IMR-90 (cell line): ENCODE results near the gene CTR9. TPM values are rescaled to one million over a fixed set of nuclear protein-coding genes. Genes with fewer than 3 reads are reported as not detected.

Source experiments
- ATAC-seq: fragments of 200-7000 bp; cut with Tn5 transposase; 2 replicates; pipeline ENCODE4 v1.9.1; 2020; ENCODE audit warnings: low read depth, mild to moderate bottlenecking, moderate library complexity
- BruUV-seq: library from RNA; stranded (reverse); fragments of 400-500 nt; replicated peaks from 2 replicates; lab custom pipeline; 2021; lab: Mats Ljungman, UMichigan
- CTCF ChIA-PET: fragments of 300-600 bp; formaldehyde crosslinking; extraction: SDS; loops from one replicate; lab custom pipeline; 2021; ENCODE audit warnings: antibody characterized with exemption; lab: Yijun Ruan, JAX
- POLR2A ChIA-PET: fragments of 300-600 bp; sonication (Branson Sonifier 250); formaldehyde crosslinking; loops from one replicate; lab custom pipeline; 2022; ENCODE audit warnings: antibody characterized with exemption; ENCODE audit not compliant: unreplicated experiment; lab: Charles Lee
- DNase-seq: peaks from one replicate; pipeline ENCODE4 v3.0.0; 2013
- H2AFZ ChIP-seq: replicated peaks from 2 replicates; pipeline ENCODE3; 2013; ENCODE audit warnings: low read length, mild to moderate bottlenecking; ENCODE audit not compliant: poor library complexity
- H2AK5ac ChIP-seq: 2 replicates; pipeline ENCODE4 v1.6.1; 2013; ENCODE audit warnings: low read depth, low read length, inconsistent platforms
- H2AK9ac ChIP-seq: replicated peaks from 2 replicates; pipeline ENCODE3; 2013; ENCODE audit warnings: mild to moderate bottlenecking, low read depth, low read length, moderate library complexity; ENCODE audit not compliant: poor library complexity
- H2BK120ac ChIP-seq: 2 replicates; pipeline ENCODE4 v1.6.1; 2013; ENCODE audit warnings: low read depth, low read length, inconsistent platforms
- H2BK15ac ChIP-seq: 3 replicates; pipeline ENCODE4 v1.6.1; 2013; ENCODE audit warnings: low read depth, low read length, inconsistent platforms
- H2BK20ac ChIP-seq: 2 replicates; pipeline ENCODE4 v1.6.1; 2013; ENCODE audit warnings: low read depth, mild to moderate bottlenecking, inconsistent platforms, low read length, moderate library complexity
- H2BK5ac ChIP-seq: 2 replicates; pipeline ENCODE4 v1.6.1; 2013; ENCODE audit warnings: mild to moderate bottlenecking, low read depth, low read length, inconsistent platforms; ENCODE audit not compliant: poor library complexity, severe bottlenecking
- H3K14ac ChIP-seq: replicated peaks from 2 replicates; pipeline ENCODE4 v1.6.1; 2013; ENCODE audit warnings: low read depth, low read length, inconsistent platforms
- H3K18ac ChIP-seq: 2 replicates; pipeline ENCODE4 v1.6.1; 2013; ENCODE audit warnings: low read depth, low read length, control low read depth
- H3K23ac ChIP-seq: 2 replicates; pipeline ENCODE4 v1.6.1; 2013; ENCODE audit warnings: low read depth, low read length, inconsistent platforms
- H3K27ac ChIP-seq: 2 replicates; pipeline ENCODE4 v1.5.1; 2013; ENCODE audit warnings: mild to moderate bottlenecking, control low read depth, low read length; ENCODE audit not compliant: insufficient read depth
- H3K27me3 ChIP-seq: 2 replicates; pipeline ENCODE4 v1.6.1; 2013; ENCODE audit warnings: low read length; ENCODE audit not compliant: control insufficient read depth, insufficient read depth
- H3K36me3 ChIP-seq: 2 replicates; pipeline ENCODE4 v1.6.1; 2013; ENCODE audit warnings: low read length, mixed read lengths; ENCODE audit not compliant: control insufficient read depth, insufficient read depth
- H3K4ac ChIP-seq: 2 replicates; pipeline ENCODE4 v1.6.1; 2013; ENCODE audit warnings: low read depth, low read length, inconsistent platforms
- H3K4me1 ChIP-seq: 2 replicates; pipeline ENCODE4 v1.6.1; 2013; ENCODE audit warnings: low read length, mixed read lengths; ENCODE audit not compliant: control insufficient read depth, insufficient read depth
- H3K4me2 ChIP-seq: 2 replicates; pipeline ENCODE4 v1.6.1; 2013; ENCODE audit warnings: low read depth, mild to moderate bottlenecking, control low read depth, low read length, moderate library complexity
- H3K4me3 ChIP-seq: 2 replicates; pipeline ENCODE4 v1.5.1; 2013; ENCODE audit warnings: low read depth, mild to moderate bottlenecking, control low read depth, low read length, moderate library complexity; ENCODE audit not compliant: insufficient read depth
- H3K56ac ChIP-seq: 2 replicates; pipeline ENCODE4 v1.6.1; 2013; ENCODE audit warnings: low read length, inconsistent platforms; ENCODE audit not compliant: insufficient read depth; ENCODE audit errors: extremely low read depth
- H3K79me1 ChIP-seq, 2 experiments: 2 replicates each; pipeline ENCODE4 v1.6.1; 2013; ENCODE audit warnings: low read length in 2 of 2, inconsistent platforms in 1 of 2, low read depth in 1 of 2
- H3K9ac ChIP-seq: 2 replicates; pipeline ENCODE4 v1.6.1; 2013; ENCODE audit warnings: low read depth, low read length, control low read depth
- H3K9me1 ChIP-seq: 2 replicates; pipeline ENCODE4 v1.6.1; 2013; ENCODE audit warnings: low read length, inconsistent platforms; ENCODE audit not compliant: insufficient read depth
- H3K9me3 ChIP-seq: 2 replicates; pipeline ENCODE4 v1.6.1; 2013; ENCODE audit warnings: low read length; ENCODE audit not compliant: control insufficient read depth, insufficient read depth
- H4K20me1 ChIP-seq: 2 replicates; pipeline ENCODE4 v1.6.1; 2013; ENCODE audit warnings: low read length, inconsistent platforms; ENCODE audit not compliant: insufficient read depth
- H4K5ac ChIP-seq: 2 replicates; pipeline ENCODE4 v1.6.1; 2013; ENCODE audit warnings: mild to moderate bottlenecking, low read depth, low read length, control low read depth
- H4K8ac ChIP-seq, 2 experiments: 2 replicates each; pipeline ENCODE4 v1.6.1; 2013; ENCODE audit warnings: low read depth in 2 of 2, low read length in 2 of 2, control low read depth in 1 of 2, inconsistent platforms in 1 of 2
- H4K91ac ChIP-seq: 2 replicates; pipeline ENCODE4 v1.6.1; 2013; ENCODE audit warnings: low read depth, low read length, inconsistent platforms; ENCODE audit not compliant: insufficient read depth
- CEBPB ChIP-seq: IDR thresholded peaks from 2 replicates; pipeline ENCODE4 v1.6.1; 2012; ENCODE audit warnings: low read depth, low read length, improper control_type of control experiment
- MAFK ChIP-seq: IDR thresholded peaks from 2 replicates; pipeline ENCODE4 v1.6.1; 2012; ENCODE audit warnings: low read depth, low read length, improper control_type of control experiment
- MAZ ChIP-seq: IDR thresholded peaks from 2 replicates; pipeline ENCODE4 v1.6.1; 2012; ENCODE audit warnings: low read depth, mild to moderate bottlenecking, low read length, improper control_type of control experiment, moderate library complexity, borderline replicate concordance
- MXI1 ChIP-seq: IDR thresholded peaks from 2 replicates; pipeline ENCODE4 v1.6.1; 2012; ENCODE audit warnings: low read depth, mild to moderate bottlenecking, low read length, moderate library complexity, borderline replicate concordance
- POLR2A ChIP-seq: IDR thresholded peaks from 2 replicates; pipeline ENCODE4 v1.6.1; 2012; ENCODE audit warnings: mild to moderate bottlenecking, low read depth, low read length
- RAD21 ChIP-seq: IDR thresholded peaks from 2 replicates; pipeline ENCODE4 v1.6.1; 2012; ENCODE audit warnings: low read length, improper control_type of control experiment
- WGBS, 2 experiments: methylation state at CpG; one replicate each; pipeline versions ENCODE4 v1.1.5 to v1.1.7; 2013; ENCODE audit warnings: missing lambda C conversion rate in 2 of 2; ENCODE audit not compliant: insufficient read length in 1 of 2; ENCODE audit errors: extremely low coverage in 2 of 2; 5-methylcytosine and 5-hydroxymethylcytosine counted together
- dilution Hi-C: fragments of 300-500 bp; cut with HindIII; formaldehyde crosslinking; loops from one replicate; pipeline ENCODE4 v1.14.3; 2018; ENCODE audit warnings: low sequenced_read_pairs; ENCODE audit not compliant: unreplicated experiment
- in situ Hi-C: fragments of 300-500 bp; cut with MboI; formaldehyde crosslinking; loops from 3 replicates; pipeline ENCODE4 v1.14.3; 2019; ENCODE audit warnings: low sequenced_read_pairs, inconsistent platforms, mixed read lengths
- intact Hi-C: fragments of 100-400 bp; cut with micrococcal nuclease; formaldehyde crosslinking; loops from 2 replicates; pipeline ENCODE4 v1.10.0; 2022
- polyA plus RNA-seq, 3 experiments: library from polyadenylated mRNA; depleted of rRNA; stranded (reverse); fragments of >200 nt; gene quantifications; 2 replicates each; pipeline ENCODE4 v1.2.3, GENCODE V29; 2012; ENCODE audit warnings: low replicate concordance in 1 of 3
- total RNA-seq: library from RNA; depleted of rRNA; stranded (reverse); fragments of >200 nt; gene quantifications from 2 replicates; pipeline ENCODE4 v1.2.3, GENCODE V29; 2012

Gene CTR9
- total and polyA plus RNA-seq, 2 of the 4 experiments (the other 2 are of a cell fraction): 16.8 to 37.1 TPM

- BruUV-seq: no TSS peak
- in situ Hi-C loops: no loop called here
- H3K4me1 ChIP-seq: peaks cover 14% of the 10 kb centered on the region
- no peak overlapping the region; the same call in 1 of the 2 replicates for H4K5ac ChIP-seq
- no peaks in the 10 kb centered on the region for H3K9me3 ChIP-seq
- no peak overlapping the region for H2BK15ac ChIP-seq
- no peak overlapping the region for H2AK5ac ChIP-seq
- no peak overlapping the region for H2BK20ac ChIP-seq
- H3K27ac ChIP-seq: no peak overlapping the region
- H3K9ac ChIP-seq: no peak overlapping the region
- intact Hi-C loops: no loop called here
- H3K23ac ChIP-seq: no peak overlapping the region
- no peaks in the 10 kb centered on the region for H3K36me3 ChIP-seq
- peaks cover 8% of the 10 kb centered on the region for H3K9me1 ChIP-seq
- DNase-seq: peak; percentile 80
- H2BK120ac ChIP-seq: no peak overlapping the region
- H4K8ac ChIP-seq: no peak overlapping the region
- H4K20me1 ChIP-seq: no peaks in the 10 kb centered on the region
- no peak overlapping the region for H3K56ac ChIP-seq
- no peak overlapping the region for H3K14ac ChIP-seq
- H2AFZ ChIP-seq: no peak overlapping the region
- no peak overlapping the region for H3K18ac ChIP-seq
- no peak overlapping the region for H3K4me3 ChIP-seq
- H3K4ac ChIP-seq: no peak overlapping the region; the same call in 1 of the 2 replicates
- CTCF ChIA-PET: no interaction called here
- ATAC-seq: peak; percentile 73
- no peaks in the 10 kb centered on the region for H3K27me3 ChIP-seq
- no peak for TF ChIP-seq POLR2A
- TF ChIP-seq CEBPB: peak; percentile 61
- TF ChIP-seq MXI1: no peak
- no peak for TF ChIP-seq RAD21
- no peak for TF ChIP-seq MAZ
- TF ChIP-seq MAFK: no peak
- H2BK5ac ChIP-seq: no peak overlapping the region
- POLR2A ChIA-PET: no interaction called here
- dilution Hi-C loops: no loop called here
- H3K4me2 ChIP-seq: no peak overlapping the region
- no peak overlapping the region for H4K91ac ChIP-seq
- H3K79me1 ChIP-seq: no peaks in the 10 kb centered on the region
- no peak overlapping the region for H2AK9ac ChIP-seq
- WGBS, 2 experiments: no CpG with 5 or more reads among the region's 3 CpGs
Observed at GRCh38 chr11:10716122-10716521, 34.9 kb upstream of the CTR9 start.
